WI38 (cell line): ENCODE measurements around the gene CAB39.

Experiments
- H3K4me3 ChIP-seq: 2 replicates; pipeline ENCODE4 v1.5.1; 2011; ENCODE audit warnings: low read depth, mild to moderate bottlenecking, control low read depth, low read length
- TF ChIP-seq, protein P1 (sequence below): IDR thresholded peaks from 2 replicates; pipeline ENCODE4 v1.5.1; 2012; ENCODE audit warnings: low read depth, mild to moderate bottlenecking, control low read depth, low read length

Gene CAB39

GRCh38 chr2:230764346-230764745, 51.7 kb downstream of the CAB39 start:
- no peak overlapping the region for H3K4me3 ChIP-seq
- TF ChIP-seq, protein P1, sequence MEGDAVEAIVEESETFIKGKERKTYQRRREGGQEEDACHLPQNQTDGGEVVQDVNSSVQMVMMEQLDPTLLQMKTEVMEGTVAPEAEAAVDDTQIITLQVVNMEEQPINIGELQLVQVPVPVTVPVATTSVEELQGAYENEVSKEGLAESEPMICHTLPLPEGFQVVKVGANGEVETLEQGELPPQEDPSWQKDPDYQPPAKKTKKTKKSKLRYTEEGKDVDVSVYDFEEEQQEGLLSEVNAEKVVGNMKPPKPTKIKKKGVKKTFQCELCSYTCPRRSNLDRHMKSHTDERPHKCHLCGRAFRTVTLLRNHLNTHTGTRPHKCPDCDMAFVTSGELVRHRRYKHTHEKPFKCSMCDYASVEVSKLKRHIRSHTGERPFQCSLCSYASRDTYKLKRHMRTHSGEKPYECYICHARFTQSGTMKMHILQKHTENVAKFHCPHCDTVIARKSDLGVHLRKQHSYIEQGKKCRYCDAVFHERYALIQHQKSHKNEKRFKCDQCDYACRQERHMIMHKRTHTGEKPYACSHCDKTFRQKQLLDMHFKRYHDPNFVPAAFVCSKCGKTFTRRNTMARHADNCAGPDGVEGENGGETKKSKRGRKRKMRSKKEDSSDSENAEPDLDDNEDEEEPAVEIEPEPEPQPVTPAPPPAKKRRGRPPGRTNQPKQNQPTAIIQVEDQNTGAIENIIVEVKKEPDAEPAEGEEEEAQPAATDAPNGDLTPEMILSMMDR, result no peak

DNA sequence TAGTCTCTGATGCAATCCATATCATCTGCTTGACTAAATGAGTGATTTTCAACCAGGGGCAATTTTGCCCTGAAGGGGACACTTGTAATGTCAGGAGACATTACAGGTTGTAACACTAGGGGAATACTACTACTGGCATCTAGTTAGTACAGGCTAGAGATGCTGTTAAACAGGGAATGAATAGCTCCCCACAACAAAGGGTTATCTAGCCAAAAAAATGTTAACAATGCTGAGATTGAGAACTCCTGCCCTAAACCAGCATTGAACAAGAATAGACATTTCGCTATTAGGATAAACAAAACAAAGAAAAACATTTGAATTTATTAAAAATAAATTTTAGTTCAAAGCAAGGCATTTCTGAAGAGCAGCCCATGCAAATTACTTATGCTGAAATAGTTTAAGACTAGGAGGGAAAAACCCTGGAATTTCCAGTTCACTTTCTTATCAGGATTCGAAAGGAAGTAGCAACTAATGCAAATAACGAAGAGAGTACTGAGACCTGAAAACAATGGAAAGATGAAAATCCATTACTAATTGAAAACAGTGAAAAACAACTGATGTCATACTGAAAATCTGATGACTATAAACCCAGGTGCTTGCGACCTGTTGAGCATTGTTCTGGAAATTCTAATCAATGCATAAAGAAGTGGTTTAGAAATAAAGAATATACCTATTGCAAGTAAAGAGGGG, 53.1 kb downstream of the CAB39 start:
- TF ChIP-seq, protein P1, result no peak
- no peak overlapping the region for H3K4me3 ChIP-seq

DNA sequence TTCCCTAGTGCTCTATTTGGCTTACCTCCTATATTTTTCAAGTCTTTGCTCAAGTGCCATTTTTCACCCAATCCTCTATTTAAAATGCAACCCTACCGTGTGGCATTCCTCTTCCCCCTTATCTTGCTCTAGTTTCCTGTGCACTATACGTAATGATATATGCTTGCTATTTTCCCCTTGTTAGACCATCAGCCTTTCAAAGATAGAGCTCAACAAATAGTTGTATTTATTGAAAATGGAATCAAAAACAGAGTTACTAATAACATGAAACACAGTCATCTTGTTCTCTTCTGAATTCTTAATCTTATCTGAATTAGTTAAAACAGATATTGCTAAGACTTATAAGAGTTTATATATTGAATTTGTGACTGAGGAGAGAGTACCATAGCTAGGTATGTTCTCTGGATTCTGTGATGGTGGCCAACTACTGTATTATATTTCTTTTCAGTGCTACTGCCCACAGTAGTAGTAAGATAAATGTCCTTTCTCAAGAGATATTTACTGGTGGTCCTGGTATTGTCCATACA, 55.3 kb downstream of the CAB39 start:
- no peak overlapping the region for H3K4me3 ChIP-seq
- TF ChIP-seq, protein P1, result no peak

DNA sequence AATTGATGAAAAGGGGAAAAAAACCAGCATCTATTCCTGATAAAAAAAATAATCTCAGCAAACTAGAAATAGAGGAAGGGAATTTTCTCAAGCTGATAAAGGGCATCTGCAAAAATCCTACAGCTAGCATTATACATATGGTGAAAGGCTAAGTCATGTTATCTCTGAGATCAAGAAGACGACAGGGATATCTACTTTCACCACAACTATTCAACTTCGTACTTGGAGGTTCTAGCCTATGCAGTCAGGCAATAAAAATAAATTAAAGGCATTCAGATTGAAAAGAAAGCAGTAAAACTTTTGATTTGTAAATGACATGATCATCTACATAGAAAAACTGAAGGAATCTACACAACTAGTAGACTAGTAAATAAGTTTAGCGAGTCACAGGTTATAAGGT, 58.2 kb downstream of the CAB39 start:
- TF ChIP-seq, protein P1, result no peak
- no peak overlapping the region for H3K4me3 ChIP-seq

DNA sequence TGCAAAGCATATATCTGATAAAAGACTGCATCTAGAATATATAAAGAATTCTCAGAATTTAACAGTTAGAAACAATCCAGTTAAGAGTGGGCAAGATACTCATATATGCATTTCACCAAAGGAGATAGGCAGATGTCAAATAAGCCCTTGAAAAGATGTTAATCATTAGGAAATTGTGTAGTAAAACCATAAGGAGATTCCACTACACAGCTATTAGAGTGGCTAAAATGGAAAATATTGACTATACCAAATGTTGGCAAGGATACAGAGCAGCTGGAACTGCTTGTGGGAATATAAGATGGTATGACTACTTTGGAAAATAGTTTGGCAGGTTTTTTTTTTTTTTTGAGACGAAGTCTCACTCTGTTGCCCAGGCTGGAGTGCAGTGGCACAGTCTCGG, 59.5 kb downstream of the CAB39 start:
- TF ChIP-seq, protein P1, result no peak
- H3K4me3 ChIP-seq, result no peak overlapping the region

DNA sequence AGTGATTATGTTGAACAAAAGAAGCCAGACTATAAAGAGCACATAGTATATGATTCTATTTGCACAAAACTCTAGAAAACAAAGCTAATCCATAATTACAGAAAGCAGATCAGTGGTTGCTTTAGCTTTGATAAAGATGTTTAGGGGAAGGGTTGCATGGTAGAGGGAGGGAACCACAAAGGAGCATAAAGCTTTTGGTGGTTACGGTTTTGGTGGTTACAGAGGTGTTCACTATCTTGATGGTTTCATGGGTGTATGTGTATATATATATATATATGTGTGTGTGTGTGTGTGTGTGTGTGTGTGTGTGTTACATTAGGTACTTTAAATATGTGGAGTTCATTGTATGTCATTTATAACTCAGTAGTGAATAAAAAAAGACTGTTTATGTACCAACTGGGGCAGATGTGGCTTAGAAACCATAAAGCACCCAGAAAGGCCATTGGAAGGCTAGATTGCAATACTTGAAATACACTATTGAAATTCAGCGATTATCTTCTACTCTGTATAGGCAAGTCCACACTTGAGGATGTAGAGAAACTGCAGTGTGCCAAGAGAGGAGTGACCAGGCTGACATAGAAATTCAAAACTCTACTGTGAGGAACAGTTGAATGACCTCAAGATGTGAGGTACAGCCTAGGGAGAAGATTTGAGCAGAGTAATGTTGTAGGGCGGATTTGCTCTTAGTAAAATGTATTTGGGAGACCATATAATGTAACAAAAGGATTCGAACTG, 60.6 kb downstream of the CAB39 start:
- no peak overlapping the region for H3K4me3 ChIP-seq

More for the DNA sequence above, 60.6 kb downstream of the CAB39 start:
- TF ChIP-seq, protein P1, result no peak
